AML-193 (cell line): ENCODE data around the gene MARCHF5.
"Not testable (repeated sequence)": the region's sequence is repeated elsewhere in the genome, so short reads cannot be mapped to it uniquely, and the experiment has no call there.

Source experiments
- DNase-seq, 2 experiments: peaks; one replicate each; lab custom pipeline; 2025; lab: John Stamatoyannopoulos, UW

Gene MARCHF5

DNA sequence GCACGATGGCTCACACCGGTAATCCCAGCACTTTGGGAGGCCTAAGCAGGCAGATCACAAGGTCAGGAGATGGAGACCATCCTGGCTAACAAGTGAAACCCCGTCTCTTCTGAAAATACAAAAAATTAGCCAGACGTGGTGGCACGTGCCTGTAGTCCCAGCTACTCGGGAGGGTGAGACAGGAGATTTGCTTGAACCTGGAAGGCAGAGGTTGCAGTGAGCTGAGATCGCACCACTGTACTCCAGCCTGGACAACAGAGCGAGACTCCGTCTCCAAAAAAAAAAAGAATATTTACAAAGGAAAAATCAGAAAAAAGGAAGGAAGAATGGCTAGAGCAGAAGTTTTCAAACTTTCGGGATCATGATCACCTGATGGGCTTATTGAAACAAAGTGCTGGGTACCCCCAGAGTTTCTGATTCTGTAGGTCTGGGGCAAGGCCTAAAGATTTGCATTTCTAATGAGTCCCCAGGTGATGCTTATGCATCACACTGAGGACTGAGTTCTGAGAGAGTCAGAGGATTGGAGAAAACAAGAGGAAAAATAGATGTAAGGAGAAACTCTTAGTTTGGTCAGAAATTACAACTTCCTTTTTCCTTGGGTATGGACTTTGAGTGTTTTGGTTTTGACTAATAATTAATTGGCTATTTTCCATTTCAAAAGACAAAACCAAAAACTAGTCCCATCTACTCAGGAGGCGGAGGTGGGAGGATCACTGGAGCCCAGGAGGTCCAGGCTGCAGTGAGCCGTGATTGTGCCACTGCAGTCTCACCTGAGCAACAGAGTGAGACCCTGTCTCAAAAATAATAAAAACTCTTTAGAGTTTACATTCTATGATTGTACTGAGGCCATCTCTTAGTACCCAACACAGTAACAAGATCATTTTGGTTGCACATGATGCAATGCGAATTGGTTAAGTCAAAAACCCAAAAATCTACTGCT is 14.4 kb downstream of the MARCHF5 start:
- DNase-seq, result no peak

DNA sequence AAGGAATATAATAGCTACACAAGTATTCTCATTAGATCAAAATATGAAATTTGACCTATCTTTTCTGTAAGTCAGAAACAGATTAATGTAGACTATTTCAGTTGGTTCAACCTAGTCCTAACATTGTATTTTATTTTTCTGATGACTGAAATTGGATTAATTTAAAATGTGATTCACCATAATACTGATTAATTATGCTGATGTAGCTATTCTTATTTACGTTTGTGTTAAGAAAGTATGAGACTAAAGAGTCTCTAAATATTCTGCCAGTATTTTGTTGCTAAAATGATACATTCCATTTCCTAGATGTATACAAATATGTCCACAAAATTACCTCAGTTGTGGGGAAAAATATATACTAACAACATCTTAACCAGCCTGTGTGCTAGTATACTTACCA is 18.3 kb downstream of the MARCHF5 start:
- no peak for DNase-seq

DNA sequence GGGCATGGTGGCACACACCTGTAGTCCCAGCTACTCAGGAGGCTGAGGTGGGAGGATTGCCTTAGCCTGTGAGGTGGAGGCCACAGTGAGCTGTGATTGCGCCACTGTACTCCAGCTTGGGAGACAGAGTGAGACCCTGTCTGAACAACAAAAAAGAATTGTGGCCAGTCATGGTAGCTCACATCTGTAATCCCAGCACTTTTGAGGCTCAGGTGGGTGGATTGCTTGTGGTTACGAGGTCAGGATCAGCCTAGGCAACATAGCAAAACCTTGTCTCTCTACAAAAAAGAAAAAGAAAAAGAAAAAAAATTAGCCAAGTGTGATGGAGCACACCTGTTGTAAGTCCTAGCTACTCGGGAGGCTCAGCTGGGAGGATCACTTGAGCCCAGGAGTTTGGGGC is 22.8 kb downstream of the MARCHF5 start:
- DNase-seq, result no peak

DNA sequence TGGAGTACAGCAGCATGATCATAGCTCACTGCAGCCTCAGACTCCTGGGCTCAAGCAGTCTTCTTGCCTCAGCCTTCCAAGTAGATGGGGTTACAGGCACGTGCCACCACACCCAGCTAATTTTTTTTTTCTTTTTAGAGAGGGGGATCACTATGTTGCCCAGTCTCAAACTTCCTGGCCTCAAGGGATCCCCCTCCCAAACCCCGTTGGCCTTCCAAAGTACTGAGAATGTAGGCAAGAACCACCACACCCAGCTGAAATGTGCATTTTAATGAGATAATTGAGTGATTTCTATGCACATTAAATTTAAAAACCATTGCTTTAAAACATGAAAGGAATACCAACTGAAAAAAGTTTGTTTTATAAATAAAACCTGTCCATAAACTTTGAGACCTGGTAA is 25.6 kb downstream of the MARCHF5 start:
- no peak for DNase-seq

DNA sequence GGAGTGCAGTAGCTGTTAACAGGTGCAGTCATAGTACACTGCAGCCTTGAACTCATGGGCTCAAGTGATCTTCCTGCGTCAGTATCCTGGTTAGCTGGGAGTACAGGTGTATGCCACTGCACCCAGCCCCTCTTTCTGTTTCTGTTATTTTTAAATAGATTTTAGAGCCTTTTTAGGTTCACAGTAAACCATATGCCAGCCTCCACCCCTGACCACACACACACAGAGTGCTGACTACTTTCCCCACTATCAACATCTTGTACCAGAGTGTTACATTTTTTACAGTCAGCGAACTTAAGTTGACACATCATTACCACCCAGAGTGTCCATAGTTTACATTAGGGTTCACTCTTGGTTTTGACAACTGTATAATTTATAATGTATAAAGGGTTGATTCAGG is 32.1 kb downstream of the MARCHF5 start:
- DNase-seq, result no peak

DNA sequence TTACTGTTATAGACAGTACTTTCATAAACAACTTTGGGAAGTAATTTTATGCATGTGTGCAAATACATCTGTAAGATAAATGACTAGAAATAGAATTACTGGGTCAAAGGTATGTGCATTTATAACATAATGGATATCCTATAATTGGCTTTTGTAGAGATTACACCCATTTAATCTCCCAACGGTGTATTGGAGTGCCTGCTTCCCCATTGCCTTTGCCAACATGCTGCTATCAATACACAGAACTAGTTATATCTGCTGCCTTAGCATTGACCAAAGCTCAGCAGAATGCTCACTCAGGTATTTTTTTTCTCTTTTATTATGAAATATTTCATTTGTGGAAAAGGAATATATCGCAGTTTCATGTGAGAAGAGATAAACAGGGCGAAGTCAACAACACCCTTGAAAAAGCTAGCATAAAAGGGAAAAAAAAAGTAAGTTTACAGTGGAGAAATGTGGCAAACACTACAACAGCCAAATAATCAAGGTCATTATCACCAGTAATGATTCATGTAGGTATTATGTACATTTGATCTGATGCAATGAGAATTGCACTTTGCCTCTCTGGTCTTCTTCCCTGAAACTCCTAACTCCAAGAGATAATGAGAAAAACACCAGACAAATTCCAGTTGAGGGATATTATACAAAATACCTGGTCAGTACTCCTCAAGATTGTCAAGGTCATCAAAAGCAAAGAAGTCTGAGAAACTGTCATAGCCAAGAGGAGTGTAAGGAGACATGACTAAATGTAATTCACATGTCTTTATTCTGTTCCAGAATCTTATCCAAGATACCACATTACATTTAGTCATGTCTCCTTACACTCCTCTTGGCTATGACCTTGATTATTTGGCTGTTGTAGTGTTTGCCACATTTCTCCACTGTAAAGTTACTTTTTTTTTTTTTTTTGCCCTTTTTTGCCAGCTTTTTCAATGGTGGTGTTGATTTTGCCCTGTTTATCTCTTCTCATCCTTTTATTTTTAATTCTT is 36.8 kb downstream of the MARCHF5 start:
- no peak for DNase-seq

DNA sequence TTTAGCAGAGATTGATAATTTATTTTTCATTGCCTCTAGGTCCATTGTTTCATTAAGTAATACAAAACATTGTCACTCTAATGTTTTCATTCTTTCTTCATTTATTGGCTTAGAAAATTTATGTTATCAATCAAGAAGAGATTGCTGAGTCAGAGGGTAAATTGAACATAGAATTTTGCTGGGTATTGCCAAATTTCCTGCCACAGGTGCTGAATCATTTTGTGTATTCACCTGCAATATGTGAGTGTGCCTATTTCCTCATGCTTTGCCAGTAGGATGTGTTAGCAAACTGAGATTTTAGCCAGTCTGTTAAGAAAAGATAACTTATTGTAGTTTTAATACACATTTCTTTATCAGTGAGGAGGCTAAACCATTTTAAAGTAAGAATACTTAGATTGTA is 38.0 kb downstream of the MARCHF5 start:
- no peak for DNase-seq

DNA sequence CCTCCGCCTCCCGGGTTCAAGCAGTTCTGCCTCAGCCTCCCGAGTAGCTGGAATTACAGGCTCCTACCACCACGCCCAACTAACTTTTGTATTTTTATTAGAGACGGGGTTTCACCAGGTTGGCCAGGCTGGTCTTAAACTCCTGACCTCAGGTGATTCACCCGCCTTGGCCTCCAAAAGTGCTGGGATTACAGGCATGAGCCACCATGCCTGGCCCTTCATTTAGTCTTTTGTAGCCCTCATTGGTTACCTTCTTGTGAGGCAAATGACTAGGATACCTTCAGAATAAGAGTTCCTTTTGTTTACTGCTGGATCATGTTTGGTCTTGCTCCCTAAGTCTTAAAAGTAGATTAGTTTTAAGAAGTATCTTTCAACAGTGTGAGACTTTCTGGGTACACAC is 39.0 kb downstream of the MARCHF5 start:
- DNase-seq, result not testable (repeated sequence)

DNA sequence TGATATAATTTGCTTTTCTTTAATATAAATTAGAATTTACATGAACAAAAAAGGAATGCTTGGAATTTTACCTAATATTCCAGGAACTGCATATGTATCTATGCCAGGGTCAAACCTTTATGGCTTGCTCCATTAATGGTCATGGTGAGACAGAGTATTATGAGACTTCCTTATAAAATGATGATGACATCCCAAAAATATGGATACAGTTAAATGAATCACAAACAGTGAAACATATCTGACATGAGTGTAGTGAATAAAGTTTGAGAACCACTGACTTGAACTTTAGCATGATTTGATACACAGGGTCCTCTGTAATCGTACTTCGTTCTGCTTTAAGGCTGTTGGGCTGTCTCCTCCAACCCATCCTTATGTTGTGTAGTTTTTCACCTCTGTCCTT is 51.8 kb downstream of the MARCHF5 start:
- DNase-seq, result no peak

DNA sequence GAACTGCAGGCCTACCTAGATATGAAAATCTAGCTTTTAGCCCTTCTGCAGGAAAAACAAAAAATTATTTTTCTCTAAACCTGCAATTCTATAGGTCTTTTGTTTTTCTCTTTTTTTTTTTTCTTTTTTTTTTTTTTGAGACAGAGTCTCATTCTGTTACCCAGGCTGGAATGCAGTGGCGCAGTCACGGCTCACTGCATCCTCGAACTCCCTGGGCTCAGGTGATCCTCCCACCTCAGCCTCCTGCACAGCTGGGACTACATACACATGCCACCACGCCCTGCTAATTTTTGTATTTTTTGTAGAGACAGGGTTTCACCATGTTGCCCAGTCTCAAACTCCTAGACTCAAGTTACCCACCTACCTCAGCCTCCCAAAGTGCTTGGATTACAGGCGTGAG is 54.6 kb downstream of the MARCHF5 start:
- DNase-seq, result not testable (repeated sequence)

DNA sequence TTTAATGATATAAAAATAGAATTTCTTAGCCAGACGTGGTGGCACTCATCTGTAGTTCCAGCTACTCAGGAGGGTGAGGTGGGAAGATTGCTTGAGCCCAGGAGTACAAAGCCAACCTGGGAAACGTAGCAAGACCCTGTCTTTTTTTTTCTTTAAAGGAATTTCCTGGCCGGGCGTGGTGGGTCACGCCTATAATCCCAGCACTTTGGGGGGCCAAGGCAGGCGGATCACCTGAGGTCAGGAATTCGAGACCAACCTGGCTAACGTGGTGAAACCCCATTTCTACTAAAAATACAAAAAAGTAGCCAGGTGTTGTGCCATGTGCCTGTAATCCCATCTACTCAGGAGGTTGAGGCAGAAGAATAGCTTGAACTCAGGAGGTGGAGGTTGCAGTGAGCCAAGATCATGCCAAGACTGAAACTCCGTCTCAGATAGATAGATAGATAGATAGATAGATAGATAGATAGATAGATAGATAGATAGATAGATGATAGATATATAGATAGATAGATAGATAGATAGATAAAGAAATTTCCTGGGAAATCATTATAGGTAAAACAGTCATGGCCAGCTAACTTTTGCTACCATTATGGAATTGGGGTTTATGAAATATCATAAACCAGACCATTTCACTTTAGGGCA is 56.2 kb downstream of the MARCHF5 start:
- DNase-seq, result not testable (repeated sequence)

DNA sequence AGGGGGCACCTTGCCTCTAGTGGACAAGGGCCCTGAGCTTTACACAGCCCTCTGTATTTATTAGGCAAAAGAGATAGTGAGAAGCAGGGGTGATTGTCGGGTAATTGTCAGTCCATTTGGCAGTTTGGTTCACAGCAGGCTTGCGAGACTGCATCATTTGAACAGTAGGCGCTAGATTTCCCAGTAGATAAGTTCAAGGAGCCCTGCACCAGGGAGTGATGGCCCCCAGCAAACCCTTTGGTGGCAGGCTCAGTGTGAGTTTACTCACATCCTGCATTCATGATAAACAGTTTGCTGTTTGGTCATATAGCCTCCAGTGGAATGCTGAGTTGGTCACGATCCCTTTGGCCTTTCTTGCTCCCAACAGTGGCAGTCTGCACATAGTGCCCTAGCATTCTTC is 59.4 kb downstream of the MARCHF5 start:
- DNase-seq, result no peak

DNA sequence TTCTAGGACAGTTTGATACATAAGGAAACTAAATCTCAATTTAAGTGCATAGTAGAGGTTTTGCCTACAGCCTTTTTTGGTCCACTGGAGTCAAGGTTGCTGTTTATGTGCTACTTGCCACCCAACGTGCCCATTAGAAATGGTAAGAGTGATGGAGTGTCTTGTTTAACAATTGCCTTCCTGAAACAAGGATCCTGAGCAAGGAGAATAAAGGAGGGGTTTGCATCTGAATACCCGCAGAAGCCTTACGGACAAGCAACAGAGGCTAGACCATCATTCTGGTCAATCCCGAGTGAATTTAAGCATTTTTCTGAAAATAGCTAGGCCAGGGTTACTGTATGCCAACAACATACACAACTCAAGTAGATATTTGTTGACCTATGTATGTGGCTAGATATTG is 63.6 kb downstream of the MARCHF5 start:
- no peak for DNase-seq

DNA sequence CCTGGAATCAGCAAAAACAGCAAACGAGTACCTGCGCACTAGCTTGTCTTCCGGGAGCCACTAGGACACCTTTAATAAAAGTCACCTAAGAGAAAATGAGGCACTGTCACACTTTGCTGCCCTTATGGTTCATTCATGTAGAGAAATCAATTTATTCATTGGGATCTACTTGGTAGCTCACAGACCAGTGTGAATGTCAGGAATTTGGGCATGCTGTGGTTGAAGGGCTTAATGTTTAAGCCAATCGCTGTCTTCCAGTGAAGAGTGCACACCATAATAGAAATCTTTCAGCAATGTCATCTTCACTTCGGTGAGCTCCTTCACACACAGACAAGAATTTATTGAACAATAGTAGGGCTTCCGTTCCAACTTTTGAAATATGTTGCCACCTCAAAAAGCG is 65.1 kb downstream of the MARCHF5 start:
- DNase-seq, result no peak

DNA sequence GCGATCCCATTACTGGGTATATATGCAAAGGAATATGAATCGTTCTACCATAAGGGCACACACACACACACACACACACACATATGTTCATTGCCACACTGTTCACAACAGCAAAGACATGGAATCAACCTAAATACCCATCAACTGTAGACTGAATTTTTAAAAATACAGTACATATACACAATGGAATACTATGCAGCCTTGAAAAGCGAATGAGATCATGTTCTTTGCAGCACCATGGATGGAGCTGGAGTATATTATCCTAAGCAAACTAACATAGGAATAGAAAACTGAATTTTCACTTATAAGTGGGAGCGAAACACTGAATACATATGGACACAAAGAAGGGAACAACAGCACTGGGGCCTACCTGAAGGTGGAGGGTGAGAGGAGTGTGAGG is 72.5 kb downstream of the MARCHF5 start:
- no peak for DNase-seq

DNA sequence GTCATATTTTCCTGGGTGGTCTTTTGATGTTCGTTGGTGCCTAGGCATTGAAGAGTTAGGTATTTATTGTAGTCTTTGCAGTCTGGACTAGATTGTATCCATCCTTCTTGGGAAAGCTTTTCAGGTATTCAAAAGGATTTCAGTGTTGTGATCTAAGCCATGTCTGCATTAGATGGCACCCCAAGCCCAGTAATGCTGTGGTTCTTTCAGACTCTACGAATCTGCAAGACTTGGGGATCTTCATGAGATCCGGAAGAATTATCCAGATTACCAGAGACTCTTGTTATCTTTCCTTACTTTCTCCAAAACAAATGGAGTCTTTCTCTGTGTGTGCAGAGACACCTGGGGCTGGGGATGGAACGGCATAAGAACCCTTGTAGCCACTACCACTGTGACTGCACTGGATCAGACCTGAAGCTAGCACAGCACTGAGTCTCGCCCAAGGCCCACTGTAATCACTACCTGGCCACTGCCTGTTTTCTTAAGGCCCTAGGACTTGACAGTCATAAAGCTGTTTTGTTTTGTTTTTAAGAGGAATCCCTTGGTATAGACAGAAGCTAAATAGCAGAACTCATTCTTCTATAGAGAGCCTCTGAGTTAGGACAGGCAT is 75.5 kb downstream of the MARCHF5 start:
- no peak for DNase-seq

DNA sequence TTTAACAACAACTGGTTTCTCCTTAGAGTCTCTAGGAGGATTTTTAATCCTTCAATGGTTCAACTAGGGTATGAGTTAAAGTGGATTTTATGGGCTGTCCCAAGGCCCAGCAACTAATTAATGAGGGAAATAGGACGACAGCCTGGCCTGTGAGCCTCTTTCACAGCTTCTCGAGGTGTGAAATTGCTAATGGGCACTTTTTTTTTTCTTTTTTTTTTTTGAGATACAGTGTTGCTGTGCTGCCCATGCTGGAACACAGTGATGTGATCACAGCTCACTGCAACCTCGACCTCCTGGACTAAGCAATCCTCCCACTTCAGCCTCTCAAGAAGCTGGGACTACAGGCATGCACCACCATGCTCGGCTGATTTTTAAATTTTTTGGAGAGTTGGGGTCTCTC is 87.0 kb downstream of the MARCHF5 start:
- DNase-seq, result no peak

DNA sequence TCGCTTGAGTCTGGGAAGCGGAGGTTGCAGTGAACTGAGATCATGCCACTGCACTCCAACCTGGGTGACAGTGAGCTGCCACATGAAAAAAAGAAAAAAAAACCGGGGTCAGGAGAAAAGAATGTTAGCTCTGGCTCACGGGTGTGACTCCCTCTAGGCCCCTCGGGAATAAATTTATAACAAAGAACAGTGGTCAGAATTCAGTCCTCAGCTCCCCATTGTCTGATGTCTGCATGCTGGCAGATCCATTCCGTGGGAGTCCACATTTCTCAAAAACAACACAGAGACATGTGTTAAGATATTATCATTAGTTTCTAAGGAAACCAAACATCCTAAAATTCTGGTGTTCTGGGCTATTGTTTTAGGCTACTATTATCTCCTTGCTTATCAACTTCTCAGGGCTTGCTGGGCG is 90.6 kb downstream of the MARCHF5 start:
- DNase-seq, result no peak

DNA sequence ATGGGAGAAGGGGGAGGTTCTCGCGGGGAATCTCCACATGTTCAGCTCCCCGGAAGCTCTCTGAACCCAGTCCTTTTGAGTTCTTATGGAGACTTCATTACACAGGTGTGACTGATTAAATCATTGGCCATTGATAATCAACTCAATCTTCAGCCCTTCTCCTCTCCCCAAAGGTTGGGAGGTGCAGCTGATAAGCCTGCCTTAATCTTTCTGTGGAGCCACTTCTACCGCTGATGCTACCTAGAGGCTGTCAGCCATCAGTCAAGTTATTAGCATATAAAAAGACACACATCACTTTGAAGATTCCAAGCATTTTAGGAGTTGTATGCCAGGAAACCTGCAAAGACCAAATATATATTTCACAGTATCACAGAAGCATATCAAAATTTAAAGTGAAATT is 91.7 kb downstream of the MARCHF5 start:
- no peak for DNase-seq

DNA sequence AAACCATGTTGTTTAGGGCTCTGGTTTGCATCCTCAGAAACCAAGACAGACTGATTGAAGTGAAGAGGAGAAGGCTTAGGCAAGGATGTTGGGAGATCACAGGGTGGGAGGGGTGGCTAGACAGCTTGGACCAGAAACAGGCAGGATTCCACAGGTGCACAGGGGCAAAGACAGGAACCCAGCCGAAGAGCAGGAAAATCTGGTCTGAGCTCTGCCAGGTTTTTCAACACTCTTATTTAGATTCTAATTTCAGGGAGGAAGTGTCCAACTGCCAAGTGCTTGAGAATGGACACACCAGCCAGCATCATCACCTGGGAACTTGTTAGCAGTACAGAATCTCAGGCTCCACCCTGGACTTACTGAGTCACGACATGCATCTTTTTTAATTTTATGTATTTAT is 93.8 kb downstream of the MARCHF5 start:
- DNase-seq, result no peak

DNA sequence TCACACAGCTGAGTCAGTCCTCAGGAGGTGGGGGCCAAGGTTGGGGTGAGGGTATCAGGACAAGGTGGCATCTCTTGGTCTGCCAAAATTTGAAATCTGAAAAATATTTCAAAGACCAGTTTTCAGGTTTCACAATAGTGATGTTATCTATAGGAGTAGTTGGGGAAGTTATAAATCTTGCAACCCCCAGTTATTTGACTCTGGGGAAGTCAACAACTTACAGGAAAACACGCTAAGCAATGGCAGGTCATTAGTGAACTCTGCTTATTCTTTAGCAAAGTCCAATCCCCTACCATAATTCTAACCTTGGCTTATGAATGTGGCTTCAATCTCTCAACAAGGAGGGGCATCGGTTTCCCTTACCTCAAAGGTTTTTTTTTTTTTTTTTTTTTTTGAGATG is 94.9 kb downstream of the MARCHF5 start:
- DNase-seq, result no peak
